Nephron (organoid): ENCODE results near the gene EXO1.
"Not testable (repeated sequence)": the region's sequence is repeated elsewhere in the genome, so short reads cannot be mapped to it uniquely, and the experiment has no call there.

Experiments
- H3K27ac Mint-ChIP-seq, 3 experiments: 2 replicates each; pipeline ENCODE4 v1.8.0; 2020; ENCODE audit warnings: mixed read lengths in 3 of 3, mild to moderate bottlenecking in 2 of 3, moderate library complexity in 1 of 3
- H3K27me3 Mint-ChIP-seq: 2 replicates; pipeline ENCODE4 v1.8.0; 2021; ENCODE audit warnings: low read depth, mild to moderate bottlenecking, moderate library complexity, mixed read lengths
- H3K36me3 Mint-ChIP-seq: 2 replicates; pipeline ENCODE4 v1.8.0; 2020; ENCODE audit warnings: low read depth, mixed read lengths
- H3K4me1 Mint-ChIP-seq: 2 replicates; pipeline ENCODE4 v1.8.0; 2020; ENCODE audit warnings: mixed read lengths
- H3K4me3 Mint-ChIP-seq, 3 experiments: 2 replicates each; pipeline ENCODE4 v1.8.0; 2020; ENCODE audit warnings: mild to moderate bottlenecking in 3 of 3, mixed read lengths in 3 of 3, moderate library complexity in 2 of 3
- H3K9me3 Mint-ChIP-seq: 2 replicates; pipeline ENCODE4 v1.8.0; 2020; ENCODE audit warnings: mixed read lengths
- TF ChIP-seq, protein P1 (sequence below), 3 experiments: fragments of 200-600 bp; sonication (generic); IDR thresholded peaks; one replicate each; pipeline ENCODE4 v1.5.0; 2021; ENCODE audit warnings: antibody characterized with exemption in 3 of 3; ENCODE audit not compliant: unreplicated experiment in 3 of 3

Gene EXO1

GRCh38 chr1:241844593-241844992 is 3.4 kb upstream of the EXO1 start:
- Mint-ChIP-seq H3K4me3 (no peak overlapping the region), H3K36me3 (no peaks in the 10 kb centered on the region), H3K27me3 (peaks cover 5% of the 10 kb centered on the region), H3K27ac (no peak overlapping the region), H3K4me1 (peaks cover 22% of the 10 kb centered on the region), H3K9me3 (no peaks in the 10 kb centered on the region)
- TF ChIP-seq, protein P1, sequence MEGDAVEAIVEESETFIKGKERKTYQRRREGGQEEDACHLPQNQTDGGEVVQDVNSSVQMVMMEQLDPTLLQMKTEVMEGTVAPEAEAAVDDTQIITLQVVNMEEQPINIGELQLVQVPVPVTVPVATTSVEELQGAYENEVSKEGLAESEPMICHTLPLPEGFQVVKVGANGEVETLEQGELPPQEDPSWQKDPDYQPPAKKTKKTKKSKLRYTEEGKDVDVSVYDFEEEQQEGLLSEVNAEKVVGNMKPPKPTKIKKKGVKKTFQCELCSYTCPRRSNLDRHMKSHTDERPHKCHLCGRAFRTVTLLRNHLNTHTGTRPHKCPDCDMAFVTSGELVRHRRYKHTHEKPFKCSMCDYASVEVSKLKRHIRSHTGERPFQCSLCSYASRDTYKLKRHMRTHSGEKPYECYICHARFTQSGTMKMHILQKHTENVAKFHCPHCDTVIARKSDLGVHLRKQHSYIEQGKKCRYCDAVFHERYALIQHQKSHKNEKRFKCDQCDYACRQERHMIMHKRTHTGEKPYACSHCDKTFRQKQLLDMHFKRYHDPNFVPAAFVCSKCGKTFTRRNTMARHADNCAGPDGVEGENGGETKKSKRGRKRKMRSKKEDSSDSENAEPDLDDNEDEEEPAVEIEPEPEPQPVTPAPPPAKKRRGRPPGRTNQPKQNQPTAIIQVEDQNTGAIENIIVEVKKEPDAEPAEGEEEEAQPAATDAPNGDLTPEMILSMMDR (IDR thresholded peaks at IDR 0.05; ENCODE audit: unreplicated experiment in 3 of 3), result no peak

- Mint-ChIP-seq H3K9me3 (no peaks in the 10 kb centered on the region), H3K27ac (no peak overlapping the region)
- TF ChIP-seq, protein P1 (IDR thresholded peaks at IDR 0.05; ENCODE audit: unreplicated experiment in 3 of 3), result no peak
Observed at GRCh38 chr1:241846375-241846774, 1.6 kb upstream of the EXO1 start.

DNA sequence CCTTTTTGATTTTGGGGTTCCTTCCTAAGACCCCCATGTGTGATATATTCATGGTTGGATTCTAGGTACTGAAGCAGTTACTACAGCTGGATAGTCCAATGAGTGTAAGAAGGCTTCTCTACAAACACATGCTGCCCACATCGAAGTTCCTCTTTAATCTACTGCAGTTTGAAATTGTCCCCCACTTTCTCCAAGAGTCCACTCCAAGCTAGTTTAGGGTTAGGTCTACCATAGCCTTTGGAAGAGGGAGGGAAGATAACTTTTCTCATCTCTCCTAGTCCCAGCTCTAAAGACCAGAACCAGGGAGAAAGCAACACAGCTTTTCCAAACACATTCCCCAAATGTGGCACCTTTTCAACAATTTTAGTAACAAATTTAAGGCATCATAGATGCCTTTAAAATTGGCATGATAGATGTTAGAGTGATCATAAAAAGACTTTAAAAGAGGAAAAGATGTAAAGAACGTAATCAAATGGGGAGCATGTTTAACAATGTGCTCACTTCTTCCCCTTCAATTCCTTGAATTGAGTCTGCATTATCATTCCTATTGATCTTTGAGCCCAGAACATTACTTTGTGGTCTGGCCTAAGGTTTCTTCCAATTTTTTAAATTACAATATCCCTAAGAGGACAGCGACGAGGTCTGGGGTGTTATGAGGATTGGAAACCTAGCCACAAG is 1.0 kb upstream of the EXO1 start:
- H3K9me3 Mint-ChIP-seq, result no peaks in the 10 kb centered on the region
- peak overlapping the region; percentile 99 to 100 (median 100) for H3K27ac Mint-ChIP-seq
- H3K4me1 Mint-ChIP-seq, result peaks cover 22% of the 10 kb centered on the region
- peaks cover 5% of the 10 kb centered on the region for H3K27me3 Mint-ChIP-seq
- TF ChIP-seq, protein P1 (IDR thresholded peaks at IDR 0.05; ENCODE audit: unreplicated experiment in 3 of 3), result no peak
- H3K4me3 Mint-ChIP-seq, result peak overlapping the region; percentile 96 to 98 (median 97)
- H3K36me3 Mint-ChIP-seq, result no peaks in the 10 kb centered on the region

More at GRCh38 chr1:241846375-241846774, 1.6 kb upstream of the EXO1 start:
- H3K27me3 Mint-ChIP-seq, result peaks cover 5% of the 10 kb centered on the region
- peak overlapping the region; percentile 96 to 98 (median 97) for H3K4me3 Mint-ChIP-seq
- no peaks in the 10 kb centered on the region for H3K36me3 Mint-ChIP-seq
- peaks cover 22% of the 10 kb centered on the region for H3K4me1 Mint-ChIP-seq

DNA sequence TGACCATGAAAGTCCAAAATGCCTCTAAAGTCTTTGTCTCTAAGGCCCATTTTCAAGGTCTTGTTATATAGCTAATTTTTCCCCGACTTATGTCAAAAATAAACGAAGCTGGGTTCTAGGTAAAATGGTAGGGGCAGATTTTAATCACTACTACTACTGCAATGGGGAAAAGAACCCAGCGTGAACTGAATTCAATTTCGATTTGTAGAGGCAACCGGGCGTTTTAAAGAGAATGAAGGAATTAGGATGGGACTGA is 536 bp upstream of the EXO1 start:
- H3K27me3 Mint-ChIP-seq, result peaks cover 5% of the 10 kb centered on the region
- no peaks in the 10 kb centered on the region for H3K36me3 Mint-ChIP-seq
- no peaks in the 10 kb centered on the region for H3K9me3 Mint-ChIP-seq
- peaks cover 22% of the 10 kb centered on the region for H3K4me1 Mint-ChIP-seq
- H3K27ac Mint-ChIP-seq, result peak overlapping the region; percentile 99 to 100 (median 100)
- peak overlapping the region; percentile 96 to 98 (median 97) for H3K4me3 Mint-ChIP-seq
- TF ChIP-seq, protein P1 (IDR thresholded peaks at IDR 0.05; ENCODE audit: unreplicated experiment in 3 of 3), result no peak

DNA sequence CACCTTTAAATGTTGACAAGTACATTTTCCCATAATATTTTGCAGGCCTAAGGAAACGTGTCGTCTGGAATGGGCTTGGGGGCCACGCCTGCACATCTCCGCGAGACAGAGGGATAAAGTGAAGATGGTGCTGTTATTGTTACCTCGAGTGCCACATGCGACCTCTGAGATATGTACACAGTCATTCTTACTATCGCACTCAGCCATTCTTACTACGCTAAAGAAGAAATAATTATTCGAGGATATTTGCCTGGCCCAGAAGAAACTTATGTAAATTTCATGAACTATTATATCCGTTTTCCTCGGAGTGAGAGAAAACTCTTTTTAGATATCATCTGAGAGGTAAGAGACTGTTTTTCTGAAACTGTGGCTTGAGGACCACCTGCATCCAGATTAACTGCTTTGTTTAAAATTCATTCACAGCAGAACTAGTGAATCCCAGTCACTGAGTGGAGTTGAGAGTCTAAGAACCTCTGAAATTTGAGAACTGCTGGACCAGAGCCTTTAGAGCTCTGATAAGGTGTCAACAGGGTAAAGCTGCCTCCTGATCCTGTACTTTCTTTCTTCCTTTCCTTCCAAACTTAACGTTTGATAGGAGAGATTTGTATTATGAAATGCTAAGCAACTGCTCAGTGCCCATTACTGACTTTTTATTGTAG is 811 bp downstream of the EXO1 start:
- H3K27me3 Mint-ChIP-seq, result peaks cover 2% of the 10 kb centered on the region
- no peaks in the 10 kb centered on the region for H3K9me3 Mint-ChIP-seq
- TF ChIP-seq, protein P1 (IDR thresholded peaks at IDR 0.05; ENCODE audit: unreplicated experiment in 3 of 3), result no peak
- peaks cover 22% of the 10 kb centered on the region for H3K4me1 Mint-ChIP-seq
- H3K27ac Mint-ChIP-seq, result peak overlapping the region; percentile 99 to 100 (median 100)
- peak overlapping the region; percentile 96 to 98 (median 97) for H3K4me3 Mint-ChIP-seq
- peaks cover 5% of the 10 kb centered on the region for H3K36me3 Mint-ChIP-seq

DNA sequence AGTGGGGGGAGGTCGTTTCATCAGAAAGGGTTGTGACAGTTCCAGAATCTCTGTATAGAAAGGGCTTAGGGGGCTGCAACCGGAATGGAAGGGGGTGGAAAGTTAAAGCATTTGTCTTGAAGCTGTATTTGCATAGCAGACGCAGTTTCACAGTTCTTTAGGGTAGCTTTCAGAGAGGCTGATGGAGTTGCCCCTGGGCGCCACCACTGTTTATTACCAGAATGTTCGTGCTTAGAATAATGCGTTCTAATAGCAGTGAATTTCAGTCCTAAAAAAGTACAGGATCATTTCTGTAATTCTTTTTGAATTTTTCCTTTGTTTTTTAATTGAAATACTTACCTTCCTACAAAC is 1.3 kb downstream of the EXO1 start:
- Mint-ChIP-seq H3K4me3 (peak overlapping the region; percentile 96 to 98 (median 97)), H3K9me3 (no peaks in the 10 kb centered on the region), H3K4me1 (peaks cover 22% of the 10 kb centered on the region), H3K27me3 (no peaks in the 10 kb centered on the region), H3K36me3 (peaks cover 6% of the 10 kb centered on the region), H3K27ac (peak overlapping the region; percentile 99 to 100 (median 100))
- TF ChIP-seq, protein P1 (IDR thresholded peaks at IDR 0.05; ENCODE audit: unreplicated experiment in 3 of 3), result no peak

- not testable (repeated sequence) for H3K27me3 Mint-ChIP-seq, H3K27ac Mint-ChIP-seq, H3K4me3 Mint-ChIP-seq, H3K4me1 Mint-ChIP-seq, H3K9me3 Mint-ChIP-seq
- H3K36me3 Mint-ChIP-seq, result peaks cover 17% of the 10 kb centered on the region
Observed at GRCh38 chr1:241855545-241856140, 7.6 kb downstream of the EXO1 start.
